Brain microvascular endothelial cell (primary cell): ENCODE data around the gene OLFM3.

Experiments
- DNase-seq: peaks from one replicate; pipeline ENCODE4 v3.0.0-alpha.2; 2020
- H3K27ac ChIP-seq: fragments of 250-450 bp; sonication (Bioruptor Pico); 2 replicates; pipeline ENCODE4 v1.5.1; 2020; ENCODE audit warnings: mild to moderate bottlenecking, moderate library complexity
- H3K27me3 ChIP-seq: fragments of 250-450 bp; sonication (Bioruptor Pico); replicated peaks from 2 replicates; pipeline ENCODE4 v1.5.1; 2020; ENCODE audit warnings: mild to moderate bottlenecking
- H3K36me3 ChIP-seq: fragments of 250-450 bp; sonication (Bioruptor Pico); replicated peaks from 2 replicates; pipeline ENCODE4 v1.5.1; 2020; ENCODE audit warnings: mild to moderate bottlenecking
- H3K4me3 ChIP-seq: 2 replicates; pipeline ENCODE4 v1.5.1; 2011; ENCODE audit warnings: low read depth, mild to moderate bottlenecking, control low read depth, low read length, moderate library complexity
- CTCF ChIP-seq: IDR thresholded peaks from 2 replicates; pipeline ENCODE4 v1.5.1; 2011; ENCODE audit warnings: low read depth, mild to moderate bottlenecking, moderate library complexity, low read length, control low read depth, inconsistent platforms; ENCODE audit errors: missing control alignments
- in situ Hi-C: cut with HindIII; loops from 2 replicates; pipeline ENCODE4 v1.10.0; 2017; ENCODE audit warnings: low sequenced_read_pairs, low pct_ligation_motif_present

OLFM3 gene

GRCh38 chr1:101996825-101997465 lies at the start of gene OLFM3:
Gene OLFM3 (minus strand): TSS chr1:101996926.
- no peak within 1 kb of the TSS for H3K4me3 ChIP-seq
- in situ Hi-C loops: no loop called here
- no peaks in the 10 kb centered on the region for H3K27me3 ChIP-seq
- H3K27ac ChIP-seq: no peak within 1 kb of the TSS
- DNase-seq: peak; percentile 3
- TF ChIP-seq CTCF: no peak
- no peaks in the 10 kb centered on the region for H3K36me3 ChIP-seq

DNA sequence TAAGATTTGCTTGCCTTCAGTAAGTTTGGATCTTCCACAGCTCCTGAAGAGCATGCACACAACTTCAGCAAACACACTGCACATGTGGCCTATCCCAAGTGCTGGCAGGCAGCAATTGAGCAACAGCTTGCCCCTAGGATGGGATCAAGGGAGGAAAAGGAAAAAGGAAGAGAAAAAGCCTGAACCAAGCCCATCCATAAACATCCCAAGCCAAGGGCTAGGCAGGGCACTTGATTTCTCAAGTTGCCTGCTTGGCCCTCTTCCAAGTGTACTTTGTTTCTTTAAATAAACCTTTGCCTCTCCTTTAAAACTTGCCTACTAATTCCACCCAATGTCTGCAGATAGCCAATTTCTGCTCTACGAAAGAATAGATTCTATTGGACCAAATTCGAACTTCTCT lies 49.0 kb upstream of the OLFM3 start:
- no peaks in the 10 kb centered on the region for H3K27me3 ChIP-seq
- H3K27ac ChIP-seq: no peak overlapping the region
- no peaks in the 10 kb centered on the region for H3K36me3 ChIP-seq
- no peak for TF ChIP-seq CTCF
- DNase-seq: no peak
- no peak overlapping the region for H3K4me3 ChIP-seq
- in situ Hi-C loops: no loop called here

DNA sequence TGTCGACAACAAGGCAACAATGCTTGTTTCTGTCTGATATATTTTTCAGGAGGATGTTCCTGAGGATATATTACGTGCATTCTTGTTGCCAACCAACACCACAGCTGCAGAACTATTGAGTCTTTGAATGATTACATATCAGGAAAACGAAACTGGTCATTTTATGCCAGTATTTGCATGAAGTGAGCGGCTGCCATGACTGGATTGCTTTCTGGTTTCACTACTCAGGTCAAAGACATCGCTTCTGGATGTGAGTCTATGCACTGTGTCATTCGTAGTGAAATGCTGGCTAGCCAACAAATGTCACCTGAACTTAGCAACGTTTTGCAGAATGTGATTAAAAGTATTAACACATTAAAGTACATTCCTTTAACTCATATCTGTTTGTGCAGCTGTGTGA lies 35.8 kb upstream of the OLFM3 start:
- Histone ChIP-seq H3K27me3 (no peaks in the 10 kb centered on the region), H3K27ac (no peak overlapping the region), H3K36me3 (no peaks in the 10 kb centered on the region), H3K4me3 (no peak overlapping the region)
- in situ Hi-C loops: no loop called here
- TF ChIP-seq CTCF: no peak
- no peak for DNase-seq

DNA sequence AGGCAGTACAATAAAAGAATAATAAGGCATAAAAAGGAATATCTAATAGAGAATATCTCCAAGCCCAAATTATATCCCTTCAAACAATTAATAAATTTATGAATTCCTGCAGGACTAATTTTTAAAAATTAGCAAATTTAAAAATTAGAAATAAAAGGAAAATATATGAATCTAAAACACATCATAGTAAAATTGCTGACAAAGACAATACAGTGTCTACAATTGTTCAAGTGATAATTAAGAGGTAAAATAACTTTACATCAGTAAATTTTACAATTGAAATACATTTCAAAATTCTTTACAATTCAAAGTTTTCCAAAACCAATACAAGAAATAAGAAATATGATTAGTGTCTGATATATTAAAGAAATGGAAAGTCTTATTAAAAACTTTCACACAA lies 22.8 kb upstream of the OLFM3 start:
- TF ChIP-seq CTCF: no peak
- Histone ChIP-seq H3K36me3 (no peaks in the 10 kb centered on the region), H3K27ac (no peak overlapping the region), H3K27me3 (no peaks in the 10 kb centered on the region), H3K4me3 (no peak overlapping the region)
- DNase-seq: no peak
- in situ Hi-C loops: no loop called here

DNA sequence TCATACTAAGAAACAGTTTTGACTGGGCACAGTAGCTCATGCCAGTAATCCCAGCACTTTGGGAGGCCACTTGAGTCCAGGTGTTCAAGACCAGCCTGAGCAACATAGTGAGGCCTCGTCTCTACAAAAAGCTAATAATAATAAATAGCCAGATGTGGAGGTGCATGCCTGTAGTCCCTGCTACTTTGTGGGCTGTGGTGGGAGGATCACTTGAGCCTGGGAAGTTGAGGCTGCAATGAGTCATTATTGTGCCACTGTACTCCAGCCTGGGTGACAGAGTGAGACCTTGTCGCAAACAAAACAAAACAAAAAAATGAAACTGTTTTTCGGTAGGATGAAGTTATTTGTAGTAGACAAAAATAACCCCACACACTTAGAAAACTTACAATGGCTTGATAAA lies 19.0 kb upstream of the OLFM3 start:
- H3K27ac ChIP-seq: no peak overlapping the region
- H3K4me3 ChIP-seq: no peak overlapping the region
- in situ Hi-C loops: no loop called here
- H3K36me3 ChIP-seq: no peaks in the 10 kb centered on the region
- DNase-seq: no peak
- TF ChIP-seq CTCF: no peak
- no peaks in the 10 kb centered on the region for H3K27me3 ChIP-seq

GRCh38 chr1:102002057-102002456 lies 5.3 kb upstream of the OLFM3 start:
- no peak overlapping the region for H3K4me3 ChIP-seq
- no peaks in the 10 kb centered on the region for H3K36me3 ChIP-seq
- in situ Hi-C loops: no loop called here
- H3K27me3 ChIP-seq: no peaks in the 10 kb centered on the region
- no peak overlapping the region for H3K27ac ChIP-seq
- no peak for TF ChIP-seq CTCF
- DNase-seq: no peak
